ENCODE results near the gene WLS.

- TF ChIP-seq POLR2A (IDR thresholded peaks at IDR 0.05), result no peak
- TF ChIP-seq, protein P1, sequence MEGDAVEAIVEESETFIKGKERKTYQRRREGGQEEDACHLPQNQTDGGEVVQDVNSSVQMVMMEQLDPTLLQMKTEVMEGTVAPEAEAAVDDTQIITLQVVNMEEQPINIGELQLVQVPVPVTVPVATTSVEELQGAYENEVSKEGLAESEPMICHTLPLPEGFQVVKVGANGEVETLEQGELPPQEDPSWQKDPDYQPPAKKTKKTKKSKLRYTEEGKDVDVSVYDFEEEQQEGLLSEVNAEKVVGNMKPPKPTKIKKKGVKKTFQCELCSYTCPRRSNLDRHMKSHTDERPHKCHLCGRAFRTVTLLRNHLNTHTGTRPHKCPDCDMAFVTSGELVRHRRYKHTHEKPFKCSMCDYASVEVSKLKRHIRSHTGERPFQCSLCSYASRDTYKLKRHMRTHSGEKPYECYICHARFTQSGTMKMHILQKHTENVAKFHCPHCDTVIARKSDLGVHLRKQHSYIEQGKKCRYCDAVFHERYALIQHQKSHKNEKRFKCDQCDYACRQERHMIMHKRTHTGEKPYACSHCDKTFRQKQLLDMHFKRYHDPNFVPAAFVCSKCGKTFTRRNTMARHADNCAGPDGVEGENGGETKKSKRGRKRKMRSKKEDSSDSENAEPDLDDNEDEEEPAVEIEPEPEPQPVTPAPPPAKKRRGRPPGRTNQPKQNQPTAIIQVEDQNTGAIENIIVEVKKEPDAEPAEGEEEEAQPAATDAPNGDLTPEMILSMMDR (IDR thresholded peaks at IDR 0.05), result no peak
Measured at GRCh38 chr1:68221001-68221979, 11.0 kb downstream of the WLS start.
